T-helper 1 cell treated with Interleukin-12 subunit alpha and Interleukin-12 subunit beta and Interleukin-4 antibody, amounts not matched to agents 30 μg/mL and 1 μg/mL, for 36 hours (primary cell): ENCODE results near the gene NAA25.

Source experiments
- H3K27ac Mint-ChIP-seq: one replicate; pipeline ENCODE4 v1.8.0; 2021; ENCODE audit warnings: mild to moderate bottlenecking, mixed read lengths
- H3K27me3 Mint-ChIP-seq: one replicate; pipeline ENCODE4 v1.8.0; 2021; ENCODE audit warnings: low read depth, mixed read lengths
- H3K36me3 Mint-ChIP-seq: one replicate; pipeline ENCODE4 v1.8.0; 2021; ENCODE audit warnings: low read depth, mixed read lengths
- H3K4me1 Mint-ChIP-seq: one replicate; pipeline ENCODE4 v1.8.0; 2021; ENCODE audit warnings: low read depth, mixed read lengths
- H3K4me3 Mint-ChIP-seq: one replicate; pipeline ENCODE4 v1.8.0; 2021; ENCODE audit warnings: mild to moderate bottlenecking, moderate library complexity, mixed read lengths
- H3K9me3 Mint-ChIP-seq: one replicate; pipeline ENCODE4 v1.8.0; 2021; ENCODE audit warnings: mixed read lengths

Gene NAA25

GRCh38 chr12:112108202-112109079 is at the start of gene NAA25:
TSS of gene NAA25 (minus strand) at chr12:112108783. CDS start at chr12:112108773, 10 bp downstream.
- Mint-ChIP-seq H3K36me3 (peaks cover 17% of the 10 kb centered on the region), H3K9me3 (no peaks in the 10 kb centered on the region), H3K27me3 (no peaks in the 10 kb centered on the region), H3K4me3 (peak within 1 kb of the TSS; percentile 98), H3K4me1 (peaks cover 43% of the 10 kb centered on the region), H3K27ac (peak within 1 kb of the TSS; percentile 98)

GRCh38 chr12:112153893-112154219 is 45.3 kb upstream of the NAA25 start:
- no peak overlapping the region for H3K4me3 Mint-ChIP-seq
- H3K4me1 Mint-ChIP-seq = peaks cover 28% of the 10 kb centered on the region
- H3K9me3 Mint-ChIP-seq = peaks cover 21% of the 10 kb centered on the region
- peaks cover 76% of the 10 kb centered on the region for H3K36me3 Mint-ChIP-seq
- H3K27ac Mint-ChIP-seq = peak overlapping the region; percentile 32
- H3K27me3 Mint-ChIP-seq = no peaks in the 10 kb centered on the region

GRCh38 chr12:112153181-112153892 is 44.8 kb upstream of the NAA25 start:
- no peaks in the 10 kb centered on the region for H3K27me3 Mint-ChIP-seq
- no peak overlapping the region for H3K27ac Mint-ChIP-seq
- H3K4me1 Mint-ChIP-seq = peaks cover 23% of the 10 kb centered on the region
- H3K4me3 Mint-ChIP-seq = no peak overlapping the region
- peaks cover 20% of the 10 kb centered on the region for H3K9me3 Mint-ChIP-seq
- H3K36me3 Mint-ChIP-seq = peaks cover 76% of the 10 kb centered on the region

- Mint-ChIP-seq H3K4me1 (peaks cover 12% of the 10 kb centered on the region), H3K27me3 (no peaks in the 10 kb centered on the region), H3K9me3 (peaks cover 7% of the 10 kb centered on the region), H3K36me3 (peaks cover 67% of the 10 kb centered on the region), H3K4me3 (no peak overlapping the region), H3K27ac (peak overlapping the region; percentile 29)
Observed at GRCh38 chr12:112151766-112152541, 43.4 kb upstream of the NAA25 start.

DNA sequence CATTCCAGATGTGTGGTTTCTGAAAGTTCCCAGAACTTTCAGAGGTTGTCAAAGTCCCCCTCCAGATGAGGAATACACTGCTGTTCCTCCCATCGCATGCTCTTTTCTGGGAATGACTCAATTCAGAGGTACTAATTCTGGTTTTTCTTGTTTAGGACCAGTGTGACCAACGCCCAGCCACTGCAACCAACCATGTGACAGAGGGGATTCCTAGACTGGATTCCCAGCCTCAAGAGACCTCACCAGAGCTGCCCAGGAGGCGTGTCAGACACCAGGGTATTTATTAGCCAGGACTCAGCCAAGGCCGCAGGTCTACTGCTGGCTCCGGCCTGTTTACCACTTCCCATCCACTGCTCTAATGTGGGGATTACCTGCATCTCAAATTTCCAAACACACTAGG is 41.0 kb upstream of the NAA25 start:
- Mint-ChIP-seq H3K36me3 (peaks cover 61% of the 10 kb centered on the region), H3K27ac (no peak overlapping the region)

DNA sequence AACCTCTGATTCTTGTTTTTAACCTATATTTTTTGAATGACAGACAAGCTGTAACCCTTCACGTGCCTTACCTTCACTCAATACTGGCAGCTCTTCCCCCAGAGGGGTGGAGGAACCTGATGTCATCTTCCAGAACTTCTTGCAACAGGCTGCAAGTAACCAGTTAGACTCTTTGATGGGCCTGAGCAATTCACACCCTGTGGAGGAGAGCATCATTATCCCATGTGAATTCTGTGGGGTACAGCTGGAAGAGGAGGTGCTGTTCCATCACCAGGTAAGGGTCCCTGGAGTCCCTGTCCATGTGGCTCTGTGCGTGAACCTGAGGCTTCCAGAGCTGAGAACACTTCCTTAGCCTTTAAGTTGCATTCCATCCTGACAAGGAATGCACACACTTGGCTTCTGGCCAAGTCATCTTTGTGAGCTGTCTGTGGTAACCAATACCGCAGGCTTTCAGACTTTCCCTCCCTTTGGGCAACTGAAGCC is 39.5 kb upstream of the NAA25 start:
- peaks cover 6% of the 10 kb centered on the region for H3K4me1 Mint-ChIP-seq
- H3K27ac Mint-ChIP-seq = peak overlapping the region; percentile 72
- no peak overlapping the region for H3K4me3 Mint-ChIP-seq
- H3K9me3 Mint-ChIP-seq = no peaks in the 10 kb centered on the region
- H3K27me3 Mint-ChIP-seq = no peaks in the 10 kb centered on the region
- peaks cover 53% of the 10 kb centered on the region for H3K36me3 Mint-ChIP-seq

More for the DNA sequence above, 41.0 kb upstream of the NAA25 start:
- no peaks in the 10 kb centered on the region for H3K9me3 Mint-ChIP-seq
- no peaks in the 10 kb centered on the region for H3K27me3 Mint-ChIP-seq
- no peak overlapping the region for H3K4me3 Mint-ChIP-seq
- peaks cover 6% of the 10 kb centered on the region for H3K4me1 Mint-ChIP-seq

- no peaks in the 10 kb centered on the region for H3K27me3 Mint-ChIP-seq
- no peak overlapping the region for H3K27ac Mint-ChIP-seq
- H3K4me1 Mint-ChIP-seq = peaks cover 2% of the 10 kb centered on the region
- H3K36me3 Mint-ChIP-seq = peaks cover 48% of the 10 kb centered on the region
- H3K9me3 Mint-ChIP-seq = no peaks in the 10 kb centered on the region
- no peak overlapping the region for H3K4me3 Mint-ChIP-seq
Observed at GRCh38 chr12:112146123-112146522, 37.5 kb upstream of the NAA25 start.

GRCh38 chr12:112140728-112141127 is 32.1 kb upstream of the NAA25 start:
- H3K9me3 Mint-ChIP-seq = no peaks in the 10 kb centered on the region
- H3K36me3 Mint-ChIP-seq = peaks cover 35% of the 10 kb centered on the region
- H3K4me3 Mint-ChIP-seq = no peak overlapping the region
- peaks cover 4% of the 10 kb centered on the region for H3K4me1 Mint-ChIP-seq
- no peak overlapping the region for H3K27ac Mint-ChIP-seq
- no peaks in the 10 kb centered on the region for H3K27me3 Mint-ChIP-seq

GRCh38 chr12:112134731-112135130 is 26.1 kb upstream of the NAA25 start:
- H3K27ac Mint-ChIP-seq = no peak overlapping the region
- H3K4me1 Mint-ChIP-seq = peaks cover 22% of the 10 kb centered on the region
- no peaks in the 10 kb centered on the region for H3K27me3 Mint-ChIP-seq
- H3K4me3 Mint-ChIP-seq = no peak overlapping the region
- H3K9me3 Mint-ChIP-seq = no peaks in the 10 kb centered on the region
- peaks cover 20% of the 10 kb centered on the region for H3K36me3 Mint-ChIP-seq

DNA sequence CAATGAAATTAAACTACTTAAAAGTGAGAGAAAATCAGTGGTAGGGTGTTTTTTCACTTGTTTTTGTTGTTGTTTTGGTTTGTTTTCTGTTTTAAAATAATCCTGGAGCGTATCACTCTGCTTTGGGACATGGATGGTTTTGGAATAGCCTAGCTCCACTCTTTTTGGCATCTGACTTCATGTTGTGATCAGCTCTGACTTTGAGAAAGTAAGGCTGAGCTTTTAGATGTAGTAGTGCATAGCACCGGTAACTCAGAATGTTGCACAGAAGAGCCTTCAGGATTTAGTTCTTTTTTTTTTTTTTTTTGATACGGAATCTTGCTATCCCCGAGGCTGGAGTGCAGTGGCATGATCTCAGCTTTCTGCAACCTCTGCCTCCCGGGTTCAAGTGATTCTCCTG is 24.8 kb upstream of the NAA25 start:
- Mint-ChIP-seq H3K9me3 (no peaks in the 10 kb centered on the region), H3K4me3 (no peak overlapping the region), H3K27me3 (no peaks in the 10 kb centered on the region), H3K36me3 (peaks cover 24% of the 10 kb centered on the region), H3K4me1 (peaks cover 31% of the 10 kb centered on the region), H3K27ac (peak overlapping the region; percentile 20)

DNA sequence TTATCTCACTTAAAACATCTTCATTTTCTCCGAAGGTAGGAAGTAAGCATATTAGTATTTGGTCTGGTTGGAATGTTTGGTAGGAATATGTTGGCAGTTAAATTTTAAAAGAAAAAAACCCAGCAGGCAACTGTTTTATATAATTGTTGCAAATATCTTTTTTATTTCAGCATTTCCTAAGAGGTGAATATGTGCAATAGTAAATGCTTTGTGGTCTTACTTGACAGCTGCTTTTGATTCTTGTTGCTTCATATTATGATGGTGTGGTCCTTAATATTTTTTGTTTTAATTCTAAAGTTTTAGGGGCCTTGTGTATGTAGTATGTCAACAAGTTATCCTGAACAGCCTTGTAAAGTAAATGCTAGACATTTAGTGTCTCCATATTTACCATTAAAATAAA is 23.1 kb upstream of the NAA25 start:
- Mint-ChIP-seq H3K4me3 (peak overlapping the region; percentile 77), H3K27me3 (no peaks in the 10 kb centered on the region), H3K4me1 (peaks cover 40% of the 10 kb centered on the region), H3K9me3 (no peaks in the 10 kb centered on the region), H3K27ac (peak overlapping the region; percentile 67), H3K36me3 (peaks cover 27% of the 10 kb centered on the region)

DNA sequence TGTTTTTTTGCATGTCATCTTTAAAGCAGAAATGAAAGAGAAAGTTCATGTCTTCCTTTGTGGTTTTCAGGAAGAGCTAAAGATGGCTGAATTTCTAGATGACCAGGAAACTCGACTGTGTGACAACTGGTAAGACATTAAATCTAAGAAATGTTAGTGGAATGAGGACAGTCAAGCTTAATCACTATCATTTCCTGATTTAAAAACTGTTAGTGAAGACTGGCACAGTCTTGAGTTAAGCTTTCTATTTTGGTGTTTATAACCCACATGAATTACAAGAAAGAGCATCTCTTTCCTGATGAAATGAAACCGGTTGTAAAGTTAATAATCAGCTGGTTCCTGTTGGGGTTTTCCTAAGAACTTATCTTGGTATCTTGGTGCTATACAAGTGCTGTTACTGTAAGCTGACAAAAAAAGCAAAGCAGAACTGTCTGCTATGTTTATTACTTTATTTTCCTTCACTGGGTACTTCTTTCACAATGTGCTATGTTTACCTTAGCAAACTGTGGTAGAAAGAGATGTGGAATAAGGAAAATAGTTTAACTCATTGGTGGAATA is 21.9 kb upstream of the NAA25 start:
- H3K9me3 Mint-ChIP-seq = no peaks in the 10 kb centered on the region
- no peaks in the 10 kb centered on the region for H3K27me3 Mint-ChIP-seq
- H3K36me3 Mint-ChIP-seq = peaks cover 30% of the 10 kb centered on the region
- H3K4me3 Mint-ChIP-seq = peak overlapping the region; percentile 77
- peaks cover 41% of the 10 kb centered on the region for H3K4me1 Mint-ChIP-seq
- H3K27ac Mint-ChIP-seq = peak overlapping the region; percentile 88

DNA sequence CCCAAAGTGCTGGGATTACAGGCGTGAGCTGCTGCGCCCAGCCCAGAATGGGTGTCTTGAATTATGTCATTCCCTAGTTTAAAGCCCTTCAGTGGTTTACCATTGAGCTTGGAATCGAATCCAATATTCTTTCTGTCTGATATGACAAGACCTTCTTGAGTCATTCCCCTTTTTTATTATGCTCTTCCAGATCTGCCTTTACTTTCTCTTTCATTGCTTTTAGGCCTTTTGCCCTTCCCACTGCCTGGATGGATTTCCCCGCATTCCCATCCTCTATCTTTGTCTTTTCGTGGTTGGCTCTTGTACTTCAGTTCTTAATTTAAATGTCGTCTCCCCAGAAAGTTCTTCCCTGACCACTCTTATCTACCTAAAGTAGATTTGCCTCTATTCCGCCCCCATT is 18.3 kb upstream of the NAA25 start:
- H3K4me1 Mint-ChIP-seq = peaks cover 34% of the 10 kb centered on the region
- peaks cover 19% of the 10 kb centered on the region for H3K36me3 Mint-ChIP-seq
- peak overlapping the region; percentile 85 for H3K4me3 Mint-ChIP-seq
- H3K9me3 Mint-ChIP-seq = no peaks in the 10 kb centered on the region
- H3K27ac Mint-ChIP-seq = peak overlapping the region; percentile 84
- H3K27me3 Mint-ChIP-seq = peaks cover 4% of the 10 kb centered on the region

- H3K4me1 Mint-ChIP-seq = peaks cover 29% of the 10 kb centered on the region
- H3K27me3 Mint-ChIP-seq = peaks cover 8% of the 10 kb centered on the region
- H3K27ac Mint-ChIP-seq = peak overlapping the region; percentile 84
- peaks cover 13% of the 10 kb centered on the region for H3K36me3 Mint-ChIP-seq
- H3K9me3 Mint-ChIP-seq = no peaks in the 10 kb centered on the region
- peak overlapping the region; percentile 85 for H3K4me3 Mint-ChIP-seq
Observed at GRCh38 chr12:112126000-112126438, 17.4 kb upstream of the NAA25 start.
